ENCODE data around the gene GPC5.

GPC5 gene

GRCh38 chr13:91698308-91698707 lies 299.9 kb downstream of the GPC5 start:
- Mint-ChIP-seq H3K27me3 (no peaks in the 10 kb centered on the region), H3K4me3 (no peak overlapping the region), H3K4me1 (no peaks in the 10 kb centered on the region), H3K36me3 (no peaks in the 10 kb centered on the region), H3K27ac (no peak overlapping the region), H3K9me3 (no peaks in the 10 kb centered on the region)
- ATAC-seq: no peak

GRCh38 chr13:91698767-91699166 lies 300.3 kb downstream of the GPC5 start:
- Mint-ChIP-seq H3K4me1 (no peaks in the 10 kb centered on the region), H3K36me3 (no peaks in the 10 kb centered on the region), H3K4me3 (no peak overlapping the region), H3K27me3 (no peaks in the 10 kb centered on the region), H3K27ac (no peak overlapping the region), H3K9me3 (no peaks in the 10 kb centered on the region)
- no peak for ATAC-seq

DNA sequence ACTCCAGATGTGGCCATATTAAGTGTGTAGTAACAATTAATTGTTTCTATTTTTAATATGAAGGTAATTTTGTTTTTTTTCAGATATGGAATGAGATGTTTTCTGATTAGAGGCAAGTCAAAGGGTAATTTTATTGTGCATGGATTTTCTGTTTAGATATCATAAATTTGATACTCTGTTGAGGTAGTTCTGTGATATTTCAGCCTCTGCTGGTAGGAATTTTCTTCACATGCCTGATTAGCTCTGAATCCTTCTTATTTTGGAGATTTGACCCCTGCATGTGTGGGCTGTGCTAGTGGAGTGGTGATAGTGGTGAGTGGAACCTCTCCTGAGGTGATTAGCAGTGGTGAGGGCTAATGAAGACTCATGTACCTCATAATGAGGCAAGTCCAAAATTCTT lies 301.4 kb downstream of the GPC5 start:
- H3K27ac Mint-ChIP-seq: no peak overlapping the region
- ATAC-seq: no peak
- H3K9me3 Mint-ChIP-seq: no peaks in the 10 kb centered on the region
- H3K36me3 Mint-ChIP-seq: no peaks in the 10 kb centered on the region
- no peak overlapping the region for H3K4me3 Mint-ChIP-seq
- no peaks in the 10 kb centered on the region for H3K4me1 Mint-ChIP-seq
- no peaks in the 10 kb centered on the region for H3K27me3 Mint-ChIP-seq

DNA sequence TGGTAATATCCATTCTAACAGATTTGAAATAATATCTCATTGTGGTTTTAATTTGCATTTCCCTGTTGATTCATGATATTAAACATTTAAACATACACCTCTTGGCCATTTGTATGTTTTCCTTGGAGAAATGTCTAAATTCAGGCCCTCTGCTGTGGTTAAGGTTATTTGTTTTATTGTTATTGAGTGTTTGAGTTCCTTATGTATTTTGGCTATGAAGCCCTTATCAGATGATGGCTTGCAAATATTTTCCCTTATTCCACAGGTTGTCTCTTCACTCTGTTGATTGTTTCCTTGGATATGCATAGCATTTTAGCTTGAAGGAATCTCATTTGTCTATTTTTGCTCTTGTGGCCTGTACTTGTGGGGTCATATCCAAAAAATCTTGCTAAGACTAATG lies 303.6 kb downstream of the GPC5 start:
- Mint-ChIP-seq H3K27me3 (no peaks in the 10 kb centered on the region), H3K27ac (no peak overlapping the region), H3K36me3 (no peaks in the 10 kb centered on the region), H3K4me3 (no peak overlapping the region), H3K4me1 (no peaks in the 10 kb centered on the region), H3K9me3 (no peaks in the 10 kb centered on the region)
- no peak for ATAC-seq

- Mint-ChIP-seq H3K9me3 (no peaks in the 10 kb centered on the region), H3K4me3 (no peak overlapping the region), H3K36me3 (no peaks in the 10 kb centered on the region)
Observed at GRCh38 chr13:91702411-91702810, 304.0 kb downstream of the GPC5 start.

DNA sequence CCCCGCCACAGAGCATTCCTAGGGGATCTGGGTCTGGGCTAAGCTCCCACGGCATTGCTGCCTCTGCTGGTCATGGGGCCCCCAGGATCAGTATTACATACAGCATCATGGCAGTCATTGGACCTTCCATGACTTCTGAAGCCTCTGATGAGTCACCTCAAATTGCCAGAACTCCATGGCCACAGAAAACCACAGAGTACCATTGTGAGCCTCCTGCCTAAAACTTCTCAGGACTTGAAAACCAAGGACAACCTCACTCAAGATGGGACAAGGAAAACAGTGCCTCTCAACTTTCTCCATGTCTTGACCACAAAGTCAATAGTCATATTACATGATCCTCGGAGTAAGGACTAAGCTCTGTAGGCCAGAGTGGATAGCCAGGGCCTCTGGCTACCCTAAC lies 306.0 kb downstream of the GPC5 start:
- no peaks in the 10 kb centered on the region for H3K4me1 Mint-ChIP-seq
- H3K27me3 Mint-ChIP-seq: no peaks in the 10 kb centered on the region
- H3K36me3 Mint-ChIP-seq: no peaks in the 10 kb centered on the region
- ATAC-seq: no peak
- no peak overlapping the region for H3K27ac Mint-ChIP-seq
- no peak overlapping the region for H3K4me3 Mint-ChIP-seq
- H3K9me3 Mint-ChIP-seq: no peaks in the 10 kb centered on the region

More at GRCh38 chr13:91702411-91702810, 304.0 kb downstream of the GPC5 start:
- Mint-ChIP-seq H3K27ac (no peak overlapping the region), H3K27me3 (no peaks in the 10 kb centered on the region), H3K4me1 (no peaks in the 10 kb centered on the region)
- ATAC-seq: no peak

GRCh38 chr13:91708558-91708957 lies 310.1 kb downstream of the GPC5 start:
- no peak overlapping the region for H3K4me3 Mint-ChIP-seq
- H3K27me3 Mint-ChIP-seq: no peaks in the 10 kb centered on the region
- no peaks in the 10 kb centered on the region for H3K9me3 Mint-ChIP-seq
- no peaks in the 10 kb centered on the region for H3K36me3 Mint-ChIP-seq
- no peak for ATAC-seq
- no peaks in the 10 kb centered on the region for H3K4me1 Mint-ChIP-seq
- H3K27ac Mint-ChIP-seq: no peak overlapping the region

- no peaks in the 10 kb centered on the region for H3K9me3 Mint-ChIP-seq
- no peak for ATAC-seq
- no peak overlapping the region for H3K27ac Mint-ChIP-seq
- no peaks in the 10 kb centered on the region for H3K36me3 Mint-ChIP-seq
- no peak overlapping the region for H3K4me3 Mint-ChIP-seq
- H3K4me1 Mint-ChIP-seq: no peaks in the 10 kb centered on the region
- no peaks in the 10 kb centered on the region for H3K27me3 Mint-ChIP-seq
Observed at GRCh38 chr13:91709180-91709579, 310.8 kb downstream of the GPC5 start.

DNA sequence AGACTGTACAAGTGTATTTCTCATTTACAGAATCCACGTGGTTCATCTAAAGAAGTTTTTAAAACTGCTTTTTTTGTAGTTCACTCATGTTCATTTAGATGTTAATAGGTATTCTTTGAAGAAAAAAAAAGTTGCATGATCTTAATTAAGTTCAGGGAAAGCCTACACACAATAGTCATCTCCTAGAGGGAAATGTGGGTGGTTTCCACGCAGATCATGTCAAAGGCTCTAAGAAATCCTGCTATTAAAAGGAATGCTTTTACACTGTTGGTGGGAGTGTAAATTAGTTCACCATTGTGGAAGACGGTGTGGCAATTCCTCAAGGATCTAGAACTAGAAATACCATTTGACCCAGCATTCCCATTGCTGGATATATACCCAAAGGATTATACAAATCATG lies 312.3 kb downstream of the GPC5 start:
- no peaks in the 10 kb centered on the region for H3K4me1 Mint-ChIP-seq
- H3K27me3 Mint-ChIP-seq: no peaks in the 10 kb centered on the region
- no peaks in the 10 kb centered on the region for H3K9me3 Mint-ChIP-seq
- H3K36me3 Mint-ChIP-seq: no peaks in the 10 kb centered on the region
- no peak for ATAC-seq
- no peak overlapping the region for H3K4me3 Mint-ChIP-seq
- no peak overlapping the region for H3K27ac Mint-ChIP-seq

GRCh38 chr13:91714855-91715254 lies 316.4 kb downstream of the GPC5 start:
- ATAC-seq: no peak
- no peak overlapping the region for H3K27ac Mint-ChIP-seq
- no peaks in the 10 kb centered on the region for H3K27me3 Mint-ChIP-seq
- no peak overlapping the region for H3K4me3 Mint-ChIP-seq
- no peaks in the 10 kb centered on the region for H3K9me3 Mint-ChIP-seq
- no peaks in the 10 kb centered on the region for H3K36me3 Mint-ChIP-seq
- no peaks in the 10 kb centered on the region for H3K4me1 Mint-ChIP-seq

- H3K4me1 Mint-ChIP-seq: no peaks in the 10 kb centered on the region
- no peak overlapping the region for H3K4me3 Mint-ChIP-seq
- no peaks in the 10 kb centered on the region for H3K27me3 Mint-ChIP-seq
Observed at GRCh38 chr13:91716436-91717065, 318.1 kb downstream of the GPC5 start.

GRCh38 chr13:91719033-91719432 lies 320.6 kb downstream of the GPC5 start:
- Mint-ChIP-seq H3K27me3 (no peaks in the 10 kb centered on the region), H3K36me3 (no peaks in the 10 kb centered on the region), H3K27ac (no peak overlapping the region), H3K4me3 (no peak overlapping the region), H3K9me3 (no peaks in the 10 kb centered on the region), H3K4me1 (no peaks in the 10 kb centered on the region)
- ATAC-seq: no peak

More at GRCh38 chr13:91716436-91717065, 318.1 kb downstream of the GPC5 start:
- no peak overlapping the region for H3K27ac Mint-ChIP-seq
- H3K36me3 Mint-ChIP-seq: no peaks in the 10 kb centered on the region
- no peaks in the 10 kb centered on the region for H3K9me3 Mint-ChIP-seq
- no peak for ATAC-seq

GRCh38 chr13:91721413-91721812 lies 323.0 kb downstream of the GPC5 start:
- Mint-ChIP-seq H3K4me3 (no peak overlapping the region), H3K27me3 (no peaks in the 10 kb centered on the region), H3K9me3 (no peaks in the 10 kb centered on the region), H3K27ac (no peak overlapping the region), H3K36me3 (no peaks in the 10 kb centered on the region), H3K4me1 (no peaks in the 10 kb centered on the region)
- ATAC-seq: no peak

- Mint-ChIP-seq H3K4me1 (no peaks in the 10 kb centered on the region), H3K27me3 (no peaks in the 10 kb centered on the region), H3K9me3 (no peaks in the 10 kb centered on the region), H3K27ac (no peak overlapping the region), H3K4me3 (no peak overlapping the region), H3K36me3 (no peaks in the 10 kb centered on the region)
- ATAC-seq: no peak
Observed at GRCh38 chr13:91722267-91722884, 324.0 kb downstream of the GPC5 start.

DNA sequence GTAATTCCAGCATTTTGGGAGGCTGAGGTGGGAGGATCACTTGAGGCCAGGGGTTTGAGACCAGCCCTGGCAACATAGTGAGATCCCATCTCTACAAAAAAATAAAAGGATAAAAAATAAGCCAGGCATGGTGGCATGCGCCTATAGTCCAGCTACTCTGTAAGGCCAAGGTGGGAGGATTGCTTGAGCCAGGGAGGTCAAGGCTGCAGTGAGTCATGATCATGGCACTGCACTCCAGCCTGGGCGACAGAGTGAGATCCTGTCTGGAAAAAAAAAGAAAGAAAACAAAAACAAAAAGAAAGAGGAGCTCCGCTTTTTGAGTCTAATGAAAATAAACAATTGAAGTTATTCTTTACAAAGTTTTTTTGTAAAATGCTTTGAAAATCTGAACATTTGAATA lies 326.2 kb downstream of the GPC5 start:
- Mint-ChIP-seq H3K36me3 (no peaks in the 10 kb centered on the region), H3K27me3 (no peaks in the 10 kb centered on the region), H3K27ac (no peak overlapping the region), H3K4me1 (no peaks in the 10 kb centered on the region), H3K4me3 (no peak overlapping the region), H3K9me3 (no peaks in the 10 kb centered on the region)
- no peak for ATAC-seq

DNA sequence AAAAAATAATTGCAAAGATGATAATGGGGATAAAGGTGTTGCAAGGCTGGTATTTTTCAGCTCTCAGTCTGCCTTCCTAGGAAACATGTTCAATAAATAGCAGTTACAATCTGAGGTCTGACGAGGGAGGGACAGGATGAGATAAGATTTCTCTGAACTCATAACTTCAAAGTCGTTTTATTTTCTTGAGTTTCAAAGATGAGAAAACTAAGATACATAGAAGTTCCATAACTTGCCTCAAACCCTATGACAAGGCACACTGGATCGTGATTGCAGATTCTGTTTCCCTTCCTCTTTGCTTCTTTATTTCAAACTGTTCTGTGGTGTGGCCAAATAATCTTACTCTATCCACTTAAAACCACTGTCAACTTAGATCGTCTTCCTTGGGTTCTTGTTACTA lies 327.2 kb downstream of the GPC5 start:
- no peak for ATAC-seq
- Mint-ChIP-seq H3K27ac (no peak overlapping the region), H3K4me3 (no peak overlapping the region), H3K9me3 (no peaks in the 10 kb centered on the region), H3K27me3 (no peaks in the 10 kb centered on the region), H3K36me3 (no peaks in the 10 kb centered on the region), H3K4me1 (no peaks in the 10 kb centered on the region)
